ENCODE results near the gene TEAD2.
"Not testable (repeated sequence)": the region's sequence is repeated elsewhere in the genome, so short reads cannot be mapped to it uniquely, and the experiment has no call there.

Gene TEAD2

GRCh38 chr19:49383599-49383998 is 21.4 kb upstream of the TEAD2 start:
- Histone ChIP-seq H3K36me3 (ENCODE audit: control insufficient read depth, insufficient read depth, low read length) (no peaks in the 10 kb centered on the region), H3K4me3 (ENCODE audit: insufficient read depth, low read depth, low read length) (no peak overlapping the region), H3K9me3 (ENCODE audit: control insufficient read depth, low read length) (no peaks in the 10 kb centered on the region), H3K27ac (ENCODE audit: insufficient read depth, low read depth, low read length, poor library complexity, severe bottlenecking) (no peak overlapping the region), H3K27me3 (ENCODE audit: control insufficient read depth, insufficient read depth, low read length, poor library complexity, severe bottlenecking) (no peaks in the 10 kb centered on the region), H3K4me1 (ENCODE audit: control insufficient read depth, insufficient read depth, low read length) (no peaks in the 10 kb centered on the region)
- WGBS, 2 experiments: 100% methylated on average over 1 of the region's 1 CpG; no CpG with 5 or more reads in 1 of the 2 experiments

- WGBS, 2 experiments: 82 to 91% methylated on average over 5 of the region's 5 CpGs
These were observed 20.4 kb upstream of the TEAD2 start for GRCh38 chr19:49382639-49383038.

GRCh38 chr19:49380391-49380790 is 18.2 kb upstream of the TEAD2 start:
- WGBS, 2 experiments: 90 to 97% methylated on average over 3 of the region's 3 CpGs
- Histone ChIP-seq H3K27ac (ENCODE audit: insufficient read depth, low read depth, low read length, poor library complexity, severe bottlenecking) (no peak overlapping the region), H3K27me3 (ENCODE audit: control insufficient read depth, insufficient read depth, low read length, poor library complexity, severe bottlenecking) (no peaks in the 10 kb centered on the region), H3K36me3 (ENCODE audit: control insufficient read depth, insufficient read depth, low read length) (no peaks in the 10 kb centered on the region), H3K4me3 (ENCODE audit: insufficient read depth, low read depth, low read length) (no peak overlapping the region), H3K4me1 (ENCODE audit: control insufficient read depth, insufficient read depth, low read length) (no peaks in the 10 kb centered on the region), H3K9me3 (ENCODE audit: control insufficient read depth, low read length) (no peaks in the 10 kb centered on the region)

More at GRCh38 chr19:49382639-49383038, 20.4 kb upstream of the TEAD2 start:
- H3K36me3 ChIP-seq (ENCODE audit: control insufficient read depth, insufficient read depth, low read length): no peaks in the 10 kb centered on the region
- H3K27ac ChIP-seq (ENCODE audit: insufficient read depth, low read depth, low read length, poor library complexity, severe bottlenecking): no peak overlapping the region
- H3K4me3 ChIP-seq (ENCODE audit: insufficient read depth, low read depth, low read length): no peak overlapping the region
- H3K4me1 ChIP-seq (ENCODE audit: control insufficient read depth, insufficient read depth, low read length): no peaks in the 10 kb centered on the region
- no peaks in the 10 kb centered on the region for H3K27me3 ChIP-seq (ENCODE audit: control insufficient read depth, insufficient read depth, low read length, poor library complexity, severe bottlenecking)
- no peaks in the 10 kb centered on the region for H3K9me3 ChIP-seq (ENCODE audit: control insufficient read depth, low read length)

- H3K4me1 ChIP-seq (ENCODE audit: control insufficient read depth, insufficient read depth, low read length): no peaks in the 10 kb centered on the region
- H3K27ac ChIP-seq (ENCODE audit: insufficient read depth, low read depth, low read length, poor library complexity, severe bottlenecking): no peak overlapping the region
- 87 to 91% methylated on average over 3 of the region's 3 CpGs for WGBS, 2 experiments
- no peaks in the 10 kb centered on the region for H3K9me3 ChIP-seq (ENCODE audit: control insufficient read depth, low read length)
- no peak overlapping the region for H3K4me3 ChIP-seq (ENCODE audit: insufficient read depth, low read depth, low read length)
- H3K27me3 ChIP-seq (ENCODE audit: control insufficient read depth, insufficient read depth, low read length, poor library complexity, severe bottlenecking): no peaks in the 10 kb centered on the region
- no peaks in the 10 kb centered on the region for H3K36me3 ChIP-seq (ENCODE audit: control insufficient read depth, insufficient read depth, low read length)
These were observed 16.3 kb upstream of the TEAD2 start for GRCh38 chr19:49378512-49378911.

GRCh38 chr19:49374665-49375434 is 12.6 kb upstream of the TEAD2 start:
- Histone ChIP-seq H3K4me1 (ENCODE audit: control insufficient read depth, insufficient read depth, low read length) (no peaks in the 10 kb centered on the region), H3K9me3 (ENCODE audit: control insufficient read depth, low read length) (no peaks in the 10 kb centered on the region), H3K4me3 (ENCODE audit: insufficient read depth, low read depth, low read length) (no peak overlapping the region), H3K27me3 (ENCODE audit: control insufficient read depth, insufficient read depth, low read length, poor library complexity, severe bottlenecking) (no peaks in the 10 kb centered on the region), H3K27ac (ENCODE audit: insufficient read depth, low read depth, low read length, poor library complexity, severe bottlenecking) (no peak overlapping the region), H3K36me3 (ENCODE audit: control insufficient read depth, insufficient read depth, low read length) (no peaks in the 10 kb centered on the region)
- 89 to 90% methylated on average over 16 of the region's 16 CpGs for WGBS, 2 experiments

GRCh38 chr19:49373174-49373573 is 11.0 kb upstream of the TEAD2 start:
- H3K27me3 ChIP-seq (ENCODE audit: control insufficient read depth, insufficient read depth, low read length, poor library complexity, severe bottlenecking); H3K4me3 ChIP-seq (ENCODE audit: insufficient read depth, low read depth, low read length); H3K27ac ChIP-seq (ENCODE audit: insufficient read depth, low read depth, low read length, poor library complexity, severe bottlenecking); H3K4me1 ChIP-seq (ENCODE audit: control insufficient read depth, insufficient read depth, low read length); H3K36me3 ChIP-seq (ENCODE audit: control insufficient read depth, insufficient read depth, low read length); H3K9me3 ChIP-seq (ENCODE audit: control insufficient read depth, low read length): not testable (repeated sequence)
- WGBS, 2 experiments: 88 to 89% methylated on average over 3 of the region's 3 CpGs

GRCh38 chr19:49371184-49371583 is 9.0 kb upstream of the TEAD2 start:
- Histone ChIP-seq H3K9me3 (ENCODE audit: control insufficient read depth, low read length) (peaks cover 2% of the 10 kb centered on the region), H3K36me3 (ENCODE audit: control insufficient read depth, insufficient read depth, low read length) (no peaks in the 10 kb centered on the region), H3K27ac (ENCODE audit: insufficient read depth, low read depth, low read length, poor library complexity, severe bottlenecking) (no peak overlapping the region), H3K27me3 (ENCODE audit: control insufficient read depth, insufficient read depth, low read length, poor library complexity, severe bottlenecking) (no peaks in the 10 kb centered on the region), H3K4me1 (ENCODE audit: control insufficient read depth, insufficient read depth, low read length) (no peaks in the 10 kb centered on the region), H3K4me3 (ENCODE audit: insufficient read depth, low read depth, low read length) (no peak overlapping the region)
- 86 to 98% methylated on average over 2 to 3 of the region's 3 CpGs for WGBS, 2 experiments

- H3K27ac ChIP-seq (ENCODE audit: insufficient read depth, low read depth, low read length, poor library complexity, severe bottlenecking): no peak overlapping the region
- H3K4me1 ChIP-seq (ENCODE audit: control insufficient read depth, insufficient read depth, low read length): peaks cover 4% of the 10 kb centered on the region
- H3K27me3 ChIP-seq (ENCODE audit: control insufficient read depth, insufficient read depth, low read length, poor library complexity, severe bottlenecking): no peaks in the 10 kb centered on the region
- WGBS, 2 experiments: 86 to 88% methylated on average over 5 of the region's 5 CpGs
- H3K9me3 ChIP-seq (ENCODE audit: control insufficient read depth, low read length): peaks cover 2% of the 10 kb centered on the region
- no peak overlapping the region for H3K4me3 ChIP-seq (ENCODE audit: insufficient read depth, low read depth, low read length)
- no peaks in the 10 kb centered on the region for H3K36me3 ChIP-seq (ENCODE audit: control insufficient read depth, insufficient read depth, low read length)
These were observed 6.6 kb upstream of the TEAD2 start for GRCh38 chr19:49368711-49369358.

GRCh38 chr19:49366110-49366509 is 3.9 kb upstream of the TEAD2 start:
- H3K4me3 ChIP-seq (ENCODE audit: insufficient read depth, low read depth, low read length): no peak overlapping the region
- H3K27me3 ChIP-seq (ENCODE audit: control insufficient read depth, insufficient read depth, low read length, poor library complexity, severe bottlenecking): no peaks in the 10 kb centered on the region
- peaks cover 4% of the 10 kb centered on the region for H3K4me1 ChIP-seq (ENCODE audit: control insufficient read depth, insufficient read depth, low read length)
- H3K27ac ChIP-seq (ENCODE audit: insufficient read depth, low read depth, low read length, poor library complexity, severe bottlenecking): no peak overlapping the region
- no peaks in the 10 kb centered on the region for H3K36me3 ChIP-seq (ENCODE audit: control insufficient read depth, insufficient read depth, low read length)
- H3K9me3 ChIP-seq (ENCODE audit: control insufficient read depth, low read length): peaks cover 2% of the 10 kb centered on the region

GRCh38 chr19:49364083-49364737 is 2.0 kb upstream of the TEAD2 start:
- Histone ChIP-seq H3K36me3 (ENCODE audit: control insufficient read depth, insufficient read depth, low read length) (peaks cover 10% of the 10 kb centered on the region), H3K4me3 (ENCODE audit: insufficient read depth, low read depth, low read length) (peak overlapping the region; percentile 18), H3K27me3 (ENCODE audit: control insufficient read depth, insufficient read depth, low read length, poor library complexity, severe bottlenecking) (no peaks in the 10 kb centered on the region), H3K9me3 (ENCODE audit: control insufficient read depth, low read length) (peaks cover 2% of the 10 kb centered on the region), H3K27ac (ENCODE audit: insufficient read depth, low read depth, low read length, poor library complexity, severe bottlenecking) (peak overlapping the region; percentile 36), H3K4me1 (ENCODE audit: control insufficient read depth, insufficient read depth, low read length) (peaks cover 18% of the 10 kb centered on the region)
- 85 to 89% methylated on average over 27 of the region's 27 CpGs for WGBS, 2 experiments

Data from ectodermal cell (in vitro differentiated cells).